Muscle layer of duodenum (tissue), 2 donors: Measurements from ENCODE around the gene NOL11.
"Not testable (repeated sequence)": the region's sequence is repeated elsewhere in the genome, so short reads cannot be mapped to it uniquely, and the experiment has no call there.

Experiments used
- H3K27ac ChIP-seq: one replicate; pipeline ENCODE4 v1.7.0; 2013; ENCODE audit warnings: mild to moderate bottlenecking, low read length
- H3K27me3 ChIP-seq: one replicate; pipeline ENCODE4 v1.7.0; 2013; ENCODE audit warnings: low read depth, mild to moderate bottlenecking, control low read depth, low read length
- H3K36me3 ChIP-seq, 2 donors: one replicate each; pipeline ENCODE4 v1.7.0; 2013; ENCODE audit warnings: low read length in 2 of 2, control low read depth in 1 of 2, mild to moderate bottlenecking in 1 of 2; ENCODE audit not compliant: insufficient read depth in 2 of 2, control insufficient read depth in 1 of 2
- H3K4me1 ChIP-seq, 2 donors: one replicate each; pipeline ENCODE4 v1.7.0; 2013; ENCODE audit warnings: low read length in 2 of 2, mild to moderate bottlenecking in 2 of 2, control low read depth in 1 of 2, moderate library complexity in 1 of 2; ENCODE audit not compliant: insufficient read depth in 2 of 2, control insufficient read depth in 1 of 2
- H3K4me3 ChIP-seq, 2 donors: one replicate each; pipeline ENCODE4 v1.7.0; 2013; ENCODE audit warnings: low read length in 2 of 2, low read depth in 1 of 2, mild to moderate bottlenecking in 1 of 2
- H3K9me3 ChIP-seq, 2 donors: one replicate each; pipeline ENCODE4 v1.7.0; 2013; ENCODE audit warnings: low read length in 2 of 2, control low read depth in 1 of 2, mild to moderate bottlenecking in 1 of 2; ENCODE audit not compliant: control insufficient read depth in 1 of 2
- donor health status: healthy.

NOL11 gene

DNA sequence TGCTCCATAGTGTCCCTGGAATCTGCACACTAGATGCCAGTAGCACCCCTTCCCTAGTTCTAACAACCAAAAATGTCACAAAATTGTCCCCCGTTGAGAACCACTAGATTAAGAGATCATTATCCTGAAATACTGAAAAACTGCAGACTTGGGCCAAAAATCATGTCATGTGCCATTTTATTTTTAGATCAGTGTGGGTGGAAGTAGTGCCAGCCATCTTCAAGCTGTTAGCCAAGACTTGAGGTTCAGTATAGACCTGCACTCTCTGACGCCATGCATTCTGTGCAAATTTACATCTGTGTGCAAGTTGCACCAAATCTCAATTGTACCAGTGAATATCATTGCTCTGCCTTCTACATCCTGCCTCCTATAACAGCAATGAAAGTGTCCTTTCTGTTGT is 31.5 kb upstream of the NOL11 start:
- H3K4me1 ChIP-seq: no peaks in the 10 kb centered on the region
- H3K27me3 ChIP-seq: no peaks in the 10 kb centered on the region
- no peak overlapping the region for H3K27ac ChIP-seq
- no peaks in the 10 kb centered on the region for H3K36me3 ChIP-seq
- no peak overlapping the region for H3K4me3 ChIP-seq
- H3K9me3 ChIP-seq: no peaks in the 10 kb centered on the region

DNA sequence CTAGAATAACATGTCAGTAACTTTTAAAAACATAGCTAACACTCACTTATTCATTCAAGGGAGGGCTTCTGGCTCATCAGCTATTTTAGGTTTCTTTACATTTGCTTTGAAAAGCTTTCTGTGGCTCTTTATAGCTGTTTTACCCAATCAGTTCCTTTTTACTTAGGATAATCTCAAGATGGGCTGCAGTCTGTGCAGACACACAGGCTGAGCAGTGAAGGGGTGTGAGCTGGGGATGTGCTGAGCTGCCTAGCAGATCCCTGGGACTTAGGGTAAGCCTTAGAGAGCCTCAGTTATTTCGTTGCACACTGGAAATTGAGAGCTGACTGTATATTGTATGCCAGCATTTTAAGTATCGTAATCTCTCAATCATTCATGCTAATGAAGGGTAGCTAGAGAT is 30.2 kb upstream of the NOL11 start:
- Histone ChIP-seq H3K9me3 (no peaks in the 10 kb centered on the region), H3K36me3 (no peaks in the 10 kb centered on the region), H3K4me3 (no peak overlapping the region), H3K27me3 (no peaks in the 10 kb centered on the region), H3K4me1 (no peaks in the 10 kb centered on the region), H3K27ac (no peak overlapping the region)

DNA sequence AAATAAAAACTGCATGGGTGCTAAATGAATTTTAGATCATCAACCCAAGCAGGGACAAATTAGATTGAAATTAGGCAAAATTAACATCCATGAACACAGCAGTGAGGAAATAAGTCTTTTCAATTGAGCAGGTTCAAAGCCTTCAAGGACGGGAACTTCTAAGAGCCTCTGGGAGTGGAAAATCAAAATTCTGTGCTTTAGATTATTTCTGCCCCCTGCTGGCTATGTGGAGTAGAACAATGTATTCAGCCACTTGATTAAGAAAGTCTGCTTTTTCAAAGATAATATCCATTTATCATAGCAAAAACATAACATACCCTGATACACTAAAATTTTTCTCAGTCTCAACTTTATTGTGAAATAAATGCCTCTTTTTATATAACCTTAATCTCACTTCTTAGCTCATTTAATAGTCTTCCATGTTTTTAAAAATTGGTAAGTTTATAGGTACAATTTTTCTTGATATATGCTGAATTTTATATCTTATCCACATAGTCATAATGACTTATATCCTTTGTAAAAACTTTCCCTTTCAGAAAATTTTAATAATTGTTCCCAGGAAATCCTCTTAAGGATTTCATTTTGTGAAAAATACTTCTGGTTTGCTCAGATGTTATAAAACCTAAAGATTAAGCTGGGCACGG is 28.1 kb upstream of the NOL11 start:
- no peaks in the 10 kb centered on the region for H3K4me1 ChIP-seq
- no peak overlapping the region for H3K27ac ChIP-seq
- H3K27me3 ChIP-seq: no peaks in the 10 kb centered on the region
- H3K4me3 ChIP-seq: no peak overlapping the region
- H3K9me3 ChIP-seq: no peaks in the 10 kb centered on the region
- peaks cover 0 to 4% of the 10 kb centered on the region in 2 donors for H3K36me3 ChIP-seq

DNA sequence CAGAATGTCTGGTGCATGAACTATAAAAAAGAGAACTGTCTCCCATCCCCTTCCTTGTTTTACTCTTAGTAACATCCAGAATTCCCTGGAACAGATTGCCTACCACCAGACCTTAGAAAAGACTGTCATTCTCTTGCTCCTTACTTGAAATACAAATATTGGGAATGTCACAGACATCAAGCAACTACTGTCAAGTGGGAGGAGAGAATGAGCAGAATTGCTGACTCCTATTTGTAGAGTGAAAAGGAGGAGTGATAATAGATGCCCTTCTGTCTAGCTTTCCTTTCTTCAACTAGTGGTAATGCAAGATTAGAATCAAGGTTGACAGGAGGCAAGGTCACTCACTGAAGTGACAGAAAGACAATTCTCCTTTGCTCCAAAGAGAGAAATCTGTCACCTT is 23.9 kb upstream of the NOL11 start:
- no peaks in the 10 kb centered on the region for H3K9me3 ChIP-seq
- peaks cover 0 to 4% of the 10 kb centered on the region in 2 donors for H3K36me3 ChIP-seq
- no peak overlapping the region for H3K27ac ChIP-seq
- no peaks in the 10 kb centered on the region for H3K27me3 ChIP-seq
- no peak overlapping the region for H3K4me3 ChIP-seq
- no peaks in the 10 kb centered on the region for H3K4me1 ChIP-seq

DNA sequence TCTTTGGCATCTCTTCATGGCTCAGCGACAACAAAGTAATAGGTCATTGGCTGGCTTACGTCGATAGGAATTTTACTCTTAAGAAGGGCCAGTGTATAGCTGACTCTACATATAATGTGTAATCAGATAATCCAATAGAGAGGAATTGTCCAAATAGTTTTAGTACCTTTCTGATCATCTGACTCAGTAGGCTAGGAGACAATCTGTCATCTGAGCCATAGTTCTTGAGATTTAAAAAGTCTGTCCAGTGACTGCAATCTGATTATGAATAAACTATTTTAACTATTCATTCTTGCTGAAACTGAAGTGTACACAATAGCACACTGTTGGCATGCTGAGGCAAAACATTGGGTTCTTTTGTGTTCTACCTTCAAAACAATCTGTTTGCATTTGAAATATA is 21.4 kb upstream of the NOL11 start:
- Histone ChIP-seq H3K27me3 (no peaks in the 10 kb centered on the region), H3K4me1 (no peaks in the 10 kb centered on the region), H3K9me3 (no peaks in the 10 kb centered on the region), H3K27ac (no peak overlapping the region), H3K4me3 (no peak overlapping the region), H3K36me3 (peaks cover 0 to 4% of the 10 kb centered on the region in 2 donors)

DNA sequence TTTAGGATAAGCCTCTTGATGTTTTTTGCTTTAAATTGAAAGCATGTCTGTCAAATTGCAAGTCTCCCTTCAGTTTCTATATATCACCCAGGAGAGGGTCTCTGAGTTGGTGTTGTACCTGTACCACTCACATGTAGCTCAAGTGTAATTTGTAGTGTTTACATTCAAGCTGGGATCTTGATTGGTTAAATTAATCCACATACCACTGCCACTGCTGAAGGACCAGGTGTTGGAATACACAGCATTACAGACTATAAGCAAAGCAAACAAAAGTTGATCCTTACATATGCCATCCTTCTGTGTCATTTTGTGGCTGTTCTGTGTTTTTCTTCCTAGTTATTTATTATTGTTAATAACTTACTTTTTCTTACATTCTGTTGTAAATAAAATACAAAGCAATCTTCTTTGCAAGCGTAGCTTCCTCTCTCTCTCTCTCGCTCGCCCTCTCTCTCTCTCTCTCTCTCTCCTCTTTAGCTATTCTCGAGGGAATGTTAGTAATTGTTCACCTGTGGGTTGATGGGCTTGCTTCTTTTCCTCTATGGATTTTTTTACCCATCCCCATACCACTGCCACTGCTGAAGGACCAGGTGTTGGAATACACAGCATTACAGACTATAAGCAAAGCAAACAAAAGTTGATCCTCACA is 20.8 kb upstream of the NOL11 start:
- H3K4me3 ChIP-seq: no peak overlapping the region

DNA sequence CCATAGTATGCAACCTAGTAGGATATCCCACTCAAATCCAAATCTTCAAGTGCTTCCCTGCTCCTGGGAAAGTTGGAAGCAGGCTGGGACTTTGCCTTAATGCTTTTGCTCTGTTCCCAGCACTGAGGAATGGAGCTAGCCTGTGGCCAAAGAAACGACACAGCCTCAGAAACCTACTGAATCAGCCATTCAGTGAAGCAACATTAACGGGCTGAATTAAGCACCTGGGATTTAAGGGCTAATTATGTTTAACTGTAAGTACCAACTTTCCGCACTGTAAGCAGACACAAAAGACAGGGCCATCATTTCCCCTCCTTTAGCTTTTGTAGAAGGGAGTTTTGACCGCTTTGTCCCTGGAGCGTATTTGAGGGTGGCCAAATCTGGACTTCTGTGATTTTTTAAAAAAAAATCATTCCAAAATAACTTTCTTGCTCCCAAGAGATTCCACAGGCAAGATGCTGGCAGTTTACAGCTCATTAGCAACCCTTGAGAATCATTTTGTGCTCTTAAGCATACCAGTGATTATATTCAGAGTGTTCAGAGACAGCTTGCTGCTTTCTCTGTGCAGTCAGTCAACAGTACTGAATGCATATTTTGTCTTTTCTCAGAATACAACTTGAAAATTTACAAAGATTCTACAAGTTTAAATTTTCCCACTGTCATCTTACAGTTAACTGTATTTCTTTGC is 17.6 kb upstream of the NOL11 start:
- Histone ChIP-seq H3K27ac (no peak overlapping the region), H3K9me3 (no peaks in the 10 kb centered on the region), H3K36me3 (no peaks in the 10 kb centered on the region), H3K4me1 (no peaks in the 10 kb centered on the region), H3K4me3 (no peak overlapping the region), H3K27me3 (no peaks in the 10 kb centered on the region)

More for the DNA sequence above, 20.8 kb upstream of the NOL11 start:
- H3K36me3 ChIP-seq: peaks cover 0 to 4% of the 10 kb centered on the region in 2 donors
- no peak overlapping the region for H3K27ac ChIP-seq
- H3K27me3 ChIP-seq: no peaks in the 10 kb centered on the region
- no peaks in the 10 kb centered on the region for H3K4me1 ChIP-seq
- no peaks in the 10 kb centered on the region for H3K9me3 ChIP-seq

DNA sequence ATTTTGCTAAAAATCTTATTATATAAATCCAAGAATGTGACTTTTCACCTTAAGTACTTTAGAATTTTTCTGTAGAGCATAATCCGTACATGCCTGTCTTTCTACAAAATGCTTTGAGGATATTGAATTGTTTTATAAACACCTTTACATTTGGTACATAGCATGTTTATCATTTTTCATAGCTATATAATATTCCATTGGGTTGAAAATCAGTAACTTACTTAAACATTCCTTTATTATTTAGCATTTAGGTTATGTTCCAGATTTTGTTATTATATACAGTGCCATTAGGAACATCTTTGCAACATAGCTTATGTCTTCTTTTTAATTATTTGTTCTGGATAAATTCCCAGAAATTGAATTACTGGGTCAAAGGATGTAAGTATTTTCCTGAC is 17.0 kb upstream of the NOL11 start:
- Histone ChIP-seq H3K4me3 (no peak overlapping the region), H3K4me1 (no peaks in the 10 kb centered on the region), H3K27ac (no peak overlapping the region), H3K36me3 (no peaks in the 10 kb centered on the region), H3K9me3 (no peaks in the 10 kb centered on the region), H3K27me3 (no peaks in the 10 kb centered on the region)

DNA sequence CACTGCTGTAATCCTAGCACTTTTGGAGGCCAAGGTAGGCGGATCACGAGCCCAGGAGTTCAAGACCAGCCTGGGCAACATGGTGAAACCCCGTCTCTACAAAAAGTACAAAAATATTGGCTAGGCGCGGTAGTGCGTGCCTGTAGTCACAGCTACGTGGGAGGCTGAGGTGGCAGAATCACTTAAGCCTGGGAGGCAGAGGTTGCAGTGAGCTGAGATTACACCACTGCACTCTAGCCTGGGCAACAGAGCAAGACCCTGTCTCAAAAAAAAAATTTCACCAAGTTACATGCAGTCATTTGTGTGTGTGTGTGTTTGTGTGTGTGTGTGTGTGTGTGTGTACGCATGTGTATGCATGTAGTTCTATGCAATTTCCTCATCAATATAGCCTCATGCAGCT is 14.9 kb upstream of the NOL11 start:
- H3K4me1 ChIP-seq, H3K27me3 ChIP-seq, H3K27ac ChIP-seq, H3K36me3 ChIP-seq, H3K9me3 ChIP-seq, H3K4me3 ChIP-seq: not testable (repeated sequence)

DNA sequence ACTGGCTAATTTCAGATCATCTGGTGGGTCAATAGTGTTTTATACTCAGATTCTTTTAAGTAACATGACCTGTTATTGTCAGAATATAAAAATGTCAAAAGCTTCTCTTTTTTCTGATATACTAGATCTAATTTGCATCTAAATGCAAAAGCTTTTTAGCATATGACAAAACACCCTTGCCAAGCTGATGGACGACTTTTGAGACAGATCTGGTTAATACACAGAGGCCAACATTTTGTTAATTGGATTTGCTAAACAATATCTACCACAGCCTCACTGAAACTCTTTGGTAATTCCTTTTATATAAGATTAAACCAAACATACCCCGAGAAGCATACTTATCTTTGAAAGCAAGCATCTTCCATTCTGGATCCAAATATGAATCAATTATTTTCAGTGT is 10.3 kb upstream of the NOL11 start:
- Histone ChIP-seq H3K27me3 (no peaks in the 10 kb centered on the region), H3K36me3 (no peaks in the 10 kb centered on the region), H3K27ac (no peak overlapping the region), H3K4me3 (no peak overlapping the region), H3K9me3 (no peaks in the 10 kb centered on the region), H3K4me1 (no peaks in the 10 kb centered on the region)

DNA sequence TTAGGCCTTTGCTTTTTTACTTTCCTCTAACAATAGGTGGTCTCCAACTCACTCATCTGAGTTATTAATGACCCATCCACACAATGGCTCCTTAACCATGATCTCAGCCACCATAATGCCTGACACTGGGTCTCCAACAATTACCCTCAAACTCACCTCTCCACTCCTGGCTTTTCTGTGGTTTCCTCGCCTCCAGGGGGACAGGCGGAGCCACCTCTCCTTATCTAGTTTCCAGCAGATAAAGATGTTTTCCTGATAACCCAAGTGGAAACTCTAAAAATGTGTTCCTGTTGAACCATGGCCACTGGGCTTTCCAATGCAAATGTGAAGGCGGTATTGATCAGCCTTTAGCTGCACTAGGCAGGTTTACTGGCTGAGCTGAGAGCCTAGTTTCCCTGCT is 9.4 kb upstream of the NOL11 start:
- Histone ChIP-seq H3K9me3 (no peaks in the 10 kb centered on the region), H3K4me1 (no peaks in the 10 kb centered on the region), H3K27me3 (no peaks in the 10 kb centered on the region), H3K36me3 (no peaks in the 10 kb centered on the region), H3K27ac (no peak overlapping the region), H3K4me3 (no peak overlapping the region)
